KBM-7 (cell line): ENCODE data around the gene TADA3.

Experiments
- DNase-seq: peaks from one replicate; pipeline ENCODE4 v3.0.0-alpha.2; 2015
- in situ Hi-C: fragments of 300-500 bp; cut with MboI; formaldehyde crosslinking; loops from 2 replicates; pipeline ENCODE4 v1.14.3; 2020; ENCODE audit warnings: low sequenced_read_pairs, low pct_unique_long_range_greater_than_20kb, mixed read lengths

The TADA3 gene

GRCh38 chr3:9810846-9811245 lies 18.6 kb upstream of the TADA3 start:
- no peak for DNase-seq
- in situ Hi-C loops = no loop called here

- no peak for DNase-seq
- in situ Hi-C loops = no loop called here
Measured at GRCh38 chr3:9810433-9810770, 18.1 kb upstream of the TADA3 start.

DNA sequence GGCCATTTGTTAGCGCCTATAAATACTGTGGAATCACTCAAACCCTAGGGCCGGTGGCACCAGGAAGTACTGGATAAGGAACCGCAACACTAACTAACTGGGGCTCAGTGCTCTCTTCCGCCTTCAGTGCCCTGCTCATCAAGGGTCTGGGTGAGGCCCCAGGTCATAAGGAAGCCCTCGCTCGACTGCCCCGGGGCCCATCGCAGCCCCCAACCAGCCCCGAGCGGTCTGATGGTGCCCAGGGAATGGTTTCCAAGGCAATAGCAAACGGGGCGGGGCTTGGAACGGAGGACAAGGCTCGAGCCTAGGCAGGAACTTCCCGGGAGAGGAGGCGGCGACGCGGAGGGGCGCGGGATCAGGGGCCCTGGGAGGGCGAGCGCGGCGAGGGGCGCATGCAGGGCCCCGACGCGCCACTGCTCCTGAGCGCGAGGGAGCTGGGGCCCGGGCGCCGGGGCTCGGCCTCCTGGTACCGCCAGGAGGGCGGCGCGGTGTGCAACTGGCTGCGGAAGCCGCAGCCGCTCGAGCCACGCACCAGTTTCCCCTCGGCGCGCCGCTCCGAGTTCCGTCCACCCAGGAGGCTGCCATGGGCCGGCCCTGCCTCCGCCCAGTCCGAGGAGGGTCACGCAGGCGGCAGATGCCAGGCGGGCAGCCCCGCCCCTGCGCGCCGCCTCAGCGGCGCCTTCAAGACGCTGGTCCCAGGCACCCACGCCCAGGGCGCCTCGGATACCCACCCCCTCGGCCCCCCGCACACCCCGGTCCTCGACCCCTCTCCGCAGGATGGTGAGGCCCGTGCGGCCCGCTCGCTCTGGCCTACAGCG lies 17.6 kb upstream of the TADA3 start, which contains the start of gene TTLL3:
Gene TTLL3 (plus strand): TSS at position 648 of the 818 bp plus-strand sequence. CDS start 400 bp downstream, outside the sequence.
- DNase-seq = no peak
- in situ Hi-C loops = no loop called here

GRCh38 chr3:9809239-9809614 lies 17.0 kb upstream of the TADA3 start:
- DNase-seq = no peak
- in situ Hi-C loops = no loop called here

GRCh38 chr3:9808345-9809037 lies 16.2 kb upstream of the TADA3 start:
- no peak for DNase-seq
- in situ Hi-C loops = no loop called here

DNA sequence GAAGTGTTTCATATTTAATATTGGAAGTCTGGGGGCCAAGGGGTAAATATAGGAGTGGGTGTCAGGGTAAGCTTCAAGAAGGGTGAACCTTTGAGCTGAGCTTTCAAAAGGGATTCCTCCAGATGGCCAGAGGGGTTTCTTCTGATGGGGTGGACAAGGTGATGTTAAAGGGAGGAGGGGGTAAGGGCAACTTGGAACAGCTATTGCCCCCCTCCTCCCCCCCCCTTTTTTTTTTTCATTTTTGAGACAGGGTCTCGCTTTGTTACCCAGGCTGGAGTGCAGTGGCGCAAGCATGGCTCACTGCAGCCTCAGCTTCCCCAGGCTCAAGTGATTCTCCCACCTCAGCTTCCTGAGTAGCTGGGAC lies 15.7 kb upstream of the TADA3 start:
- in situ Hi-C loops = no loop called here

DNA sequence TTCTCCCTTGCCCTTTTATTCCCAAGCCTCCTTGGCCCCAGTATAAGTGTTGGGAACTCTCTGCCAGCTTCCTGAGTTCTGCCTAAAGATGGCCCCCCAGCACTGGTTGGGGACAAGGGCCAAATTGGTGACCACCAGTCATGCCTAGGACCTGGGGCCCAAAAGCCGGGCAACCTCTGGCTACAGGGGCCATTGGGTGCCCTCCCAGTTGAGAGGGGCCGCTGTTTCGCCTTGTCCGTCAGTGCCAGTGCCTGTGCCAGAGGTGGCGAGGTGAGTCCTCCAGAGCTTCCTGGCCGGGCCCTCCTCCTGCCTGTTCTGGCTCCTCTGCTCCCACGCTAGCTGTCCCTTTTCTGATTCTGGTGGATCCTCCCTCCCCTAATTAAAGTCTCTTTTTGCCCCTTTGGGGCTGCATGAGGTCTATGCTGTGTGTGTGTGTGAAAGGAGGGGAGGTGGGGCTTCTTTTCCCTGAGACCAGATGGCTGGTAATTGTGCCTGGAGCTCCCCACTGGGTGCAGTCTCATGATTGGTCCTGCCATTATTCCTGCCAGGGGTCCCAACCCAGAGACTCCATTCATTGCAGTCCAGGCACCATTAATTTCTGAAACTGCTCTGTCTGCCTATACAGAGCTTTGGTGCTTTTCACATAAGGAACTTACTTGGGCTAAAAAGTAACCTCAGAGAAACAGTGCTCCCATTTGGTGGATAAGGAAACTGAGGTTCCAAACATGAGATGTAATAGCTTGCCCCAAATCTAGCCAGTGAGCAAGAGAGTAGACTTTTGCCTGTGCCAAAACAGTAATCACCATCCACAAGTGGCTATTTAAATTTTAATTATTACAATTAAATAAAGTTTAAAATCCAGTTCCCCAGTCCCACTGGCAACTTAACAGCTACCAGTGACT lies 14.7 kb upstream of the TADA3 start:
- DNase-seq = no peak
- in situ Hi-C loops = no loop called here

More for the DNA sequence above, 15.7 kb upstream of the TADA3 start:
- no peak for DNase-seq

DNA sequence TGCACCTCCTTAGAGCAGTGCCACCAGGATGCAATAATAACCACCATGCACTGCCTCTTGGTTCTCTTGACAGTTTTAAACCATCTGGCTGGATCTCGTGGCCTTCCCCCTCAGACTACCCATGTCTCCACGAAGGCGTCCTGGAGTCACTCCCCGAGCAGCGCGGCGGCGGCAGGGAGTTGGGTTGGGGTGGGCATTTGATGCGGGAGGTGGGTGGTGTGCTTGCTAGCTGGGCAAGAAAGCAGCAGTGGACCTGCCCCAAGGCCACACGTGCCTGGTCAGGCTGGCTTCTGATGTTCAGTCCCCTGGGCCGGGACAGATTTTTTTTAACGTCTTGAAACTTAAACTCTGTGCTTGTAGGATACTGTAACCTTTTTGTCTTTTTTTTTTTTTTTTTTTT lies 13.9 kb upstream of the TADA3 start:
- DNase-seq = no peak
- in situ Hi-C loops = no loop called here

DNA sequence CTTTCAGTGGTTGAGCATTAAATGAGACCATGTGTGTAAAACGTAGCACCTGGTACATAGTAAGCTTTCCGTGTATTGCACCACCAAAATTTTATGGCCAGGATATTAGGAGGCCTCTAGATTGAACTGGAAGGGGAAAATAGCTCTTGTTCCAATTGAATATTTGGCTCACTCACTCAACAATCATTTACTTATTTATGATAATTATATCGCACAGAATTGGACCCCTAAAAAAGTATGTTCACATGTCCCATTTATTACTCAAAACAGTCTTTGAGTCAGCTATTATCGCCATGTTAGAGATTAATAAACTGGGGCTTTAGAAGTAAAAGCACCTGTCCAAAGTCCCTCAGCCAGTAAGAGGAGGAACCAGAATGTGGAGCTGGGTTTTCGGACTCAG lies 12.7 kb upstream of the TADA3 start:
- no peak for DNase-seq
- in situ Hi-C loops = no loop called here

- in situ Hi-C loops = no loop called here
- no peak for DNase-seq
Measured at GRCh38 chr3:9803494-9803893, 11.2 kb upstream of the TADA3 start.

GRCh38 chr3:9800529-9800928 lies 8.3 kb upstream of the TADA3 start:
- no peak for DNase-seq
- in situ Hi-C loops = no loop called here

DNA sequence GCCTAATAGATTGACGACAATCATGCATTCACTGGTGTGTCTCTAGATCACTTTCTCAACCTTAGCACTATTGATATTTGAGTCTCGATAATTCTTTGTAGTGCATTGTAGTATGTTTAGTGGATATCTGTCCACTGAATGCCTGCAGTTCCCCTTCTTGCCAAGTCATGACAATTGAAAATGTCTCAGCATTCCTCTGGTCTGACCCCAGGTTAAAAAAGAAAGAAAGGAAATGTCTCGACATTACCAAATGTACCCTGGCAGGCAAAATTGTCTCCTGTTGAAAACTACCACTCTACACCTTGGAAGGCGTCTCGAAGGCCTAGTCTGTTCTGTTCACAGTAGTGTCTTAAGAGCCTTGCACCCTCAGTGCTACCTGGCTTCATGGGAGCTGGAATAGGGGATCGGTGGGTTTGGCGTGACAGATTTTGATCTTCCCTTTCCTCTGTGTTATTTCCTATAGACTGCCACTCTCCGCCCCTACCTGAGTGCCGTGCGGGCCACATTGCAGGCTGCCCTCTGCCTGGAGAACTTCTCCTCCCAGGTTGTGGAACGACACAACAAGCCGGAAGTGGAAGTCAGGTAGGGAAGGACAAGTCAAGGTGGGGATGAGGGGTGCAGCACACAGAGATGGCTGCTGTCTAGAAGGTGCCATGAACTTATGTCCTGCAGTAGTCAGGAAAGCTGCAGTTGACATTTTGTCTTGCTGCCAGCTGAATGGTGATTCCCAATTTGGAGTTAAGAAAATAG lies 5.1 kb upstream of the TADA3 start:
- DNase-seq = no peak

GRCh38 chr3:9795207-9795606 lies 2.9 kb upstream of the TADA3 start:
- in situ Hi-C loops = no loop called here
- DNase-seq = no peak

More for the DNA sequence above, 5.1 kb upstream of the TADA3 start:
- in situ Hi-C loops = no loop called here

DNA sequence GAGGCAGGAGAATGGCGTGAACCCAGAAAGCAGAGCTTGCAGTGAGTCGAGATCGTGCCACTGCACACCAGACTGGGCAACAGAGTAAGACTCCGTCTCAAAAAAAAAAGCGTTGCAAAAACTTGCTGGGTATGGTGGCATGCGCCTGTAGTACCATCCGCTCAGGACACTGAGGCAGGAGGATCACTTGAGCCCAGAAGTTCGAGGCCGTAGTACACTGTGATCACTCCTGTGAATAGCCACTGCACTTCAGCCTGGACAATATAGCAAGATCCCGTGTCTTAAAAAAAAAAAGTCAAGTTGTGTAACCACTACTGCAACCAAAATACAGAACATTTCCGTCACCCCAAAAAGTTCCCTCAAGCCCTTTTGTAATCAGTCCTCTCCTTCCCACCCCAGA lies 2.1 kb upstream of the TADA3 start:
- in situ Hi-C loops = no loop called here
- DNase-seq = no peak

GRCh38 chr3:9793161-9793781 lies 998 bp upstream of the TADA3 start:
- in situ Hi-C loops = no loop called here
- peak; percentile 47 for DNase-seq

- in situ Hi-C loops = no loop called here
- no peak for DNase-seq
Measured at GRCh38 chr3:9791790-9792404, 376 bp downstream of the TADA3 start.

DNA sequence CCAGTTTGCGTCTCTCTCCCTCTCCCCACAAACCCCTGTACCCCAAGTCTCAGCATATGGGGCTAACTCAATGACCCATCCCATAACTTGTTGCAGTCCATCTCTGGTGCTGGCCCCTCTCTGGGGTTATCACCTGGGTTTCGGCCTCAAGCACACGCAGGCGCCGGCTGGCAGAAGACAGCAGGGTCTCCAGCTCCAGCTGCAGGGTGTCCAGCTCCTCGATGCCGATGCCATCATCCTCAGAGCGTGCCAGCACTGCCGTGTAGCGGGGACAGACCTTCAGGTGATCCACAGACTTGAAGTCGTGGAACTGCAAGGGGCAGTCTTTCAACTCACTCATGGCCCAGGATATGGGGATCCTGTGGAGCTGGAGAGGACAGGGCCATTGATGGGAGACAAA lies 1.1 kb downstream of the TADA3 start:
- no peak for DNase-seq
- in situ Hi-C loops = no loop called here

GRCh38 chr3:9787714-9788113 lies 4.6 kb downstream of the TADA3 start:
- in situ Hi-C loops = no loop called here
- no peak for DNase-seq
